KBM-7 (cell line): Measurements from ENCODE around the gene FAM13A.

Experiments
- DNase-seq: peaks from one replicate; pipeline ENCODE4 v3.0.0-alpha.2; 2015
- in situ Hi-C: fragments of 300-500 bp; cut with MboI; formaldehyde crosslinking; loops from 2 replicates; pipeline ENCODE4 v1.14.3; 2020; ENCODE audit warnings: low sequenced_read_pairs, low pct_unique_long_range_greater_than_20kb, mixed read lengths

Gene FAM13A

DNA sequence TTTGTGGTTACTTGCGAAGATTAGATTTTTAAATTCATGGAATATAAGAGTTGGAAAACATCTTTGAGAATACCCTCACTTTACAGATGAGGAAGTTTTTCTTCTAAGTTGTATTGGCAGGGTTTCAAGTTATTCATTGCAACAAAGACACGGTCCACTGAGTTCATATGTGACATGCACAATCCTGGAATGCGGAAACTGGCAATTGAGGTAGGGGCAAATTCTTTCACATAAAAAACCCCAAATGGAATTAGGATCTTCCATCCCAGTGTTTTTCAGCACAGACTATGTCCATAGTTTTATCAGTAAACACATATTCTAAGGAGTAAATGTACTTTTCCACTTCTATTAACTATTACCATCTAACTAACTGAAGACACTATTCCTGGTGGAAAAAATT lies 277.6 kb downstream of the FAM13A start:
- peak; percentile 50 for DNase-seq
- in situ Hi-C loops, result no loop called here

DNA sequence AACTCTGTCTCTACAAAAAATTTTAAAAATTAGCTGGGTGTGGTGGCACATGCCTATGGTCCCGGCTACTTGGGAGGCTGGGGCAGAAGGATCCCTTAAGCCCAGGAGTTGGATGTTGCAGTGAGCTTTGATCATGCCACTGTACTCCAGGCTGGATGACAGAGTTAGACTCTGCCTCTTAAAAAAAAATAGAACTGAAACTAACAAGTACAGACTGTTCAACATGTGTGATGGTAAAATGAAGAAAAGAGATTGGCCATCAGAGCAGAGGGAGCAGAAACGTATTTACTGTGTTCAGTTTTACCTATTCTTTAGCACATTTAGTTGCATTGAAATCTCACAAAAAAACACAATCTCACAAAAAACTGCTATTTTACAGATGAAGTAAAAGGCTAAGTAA lies 281.5 kb downstream of the FAM13A start:
- no peak for DNase-seq
- in situ Hi-C loops, result no loop called here

DNA sequence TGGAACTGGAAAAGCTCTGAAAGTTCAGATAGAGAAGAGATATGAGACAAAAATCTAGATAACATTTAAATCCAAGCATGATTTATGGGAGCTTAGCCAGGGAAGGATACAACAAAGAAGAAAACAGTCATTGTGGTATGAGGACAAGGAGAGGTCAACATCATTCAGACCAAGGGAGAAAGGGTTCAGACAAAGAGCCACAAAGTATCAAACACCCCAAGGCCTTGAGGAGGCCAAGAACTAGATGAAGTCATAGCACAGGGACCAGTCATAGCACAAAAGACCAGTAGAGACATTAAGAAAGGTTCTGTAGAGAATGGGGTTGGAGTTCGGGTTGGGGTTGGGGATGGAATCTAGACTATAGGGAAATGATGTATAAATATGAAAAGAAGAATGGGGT lies 282.0 kb downstream of the FAM13A start:
- DNase-seq, result no peak
- in situ Hi-C loops, result no loop called here

DNA sequence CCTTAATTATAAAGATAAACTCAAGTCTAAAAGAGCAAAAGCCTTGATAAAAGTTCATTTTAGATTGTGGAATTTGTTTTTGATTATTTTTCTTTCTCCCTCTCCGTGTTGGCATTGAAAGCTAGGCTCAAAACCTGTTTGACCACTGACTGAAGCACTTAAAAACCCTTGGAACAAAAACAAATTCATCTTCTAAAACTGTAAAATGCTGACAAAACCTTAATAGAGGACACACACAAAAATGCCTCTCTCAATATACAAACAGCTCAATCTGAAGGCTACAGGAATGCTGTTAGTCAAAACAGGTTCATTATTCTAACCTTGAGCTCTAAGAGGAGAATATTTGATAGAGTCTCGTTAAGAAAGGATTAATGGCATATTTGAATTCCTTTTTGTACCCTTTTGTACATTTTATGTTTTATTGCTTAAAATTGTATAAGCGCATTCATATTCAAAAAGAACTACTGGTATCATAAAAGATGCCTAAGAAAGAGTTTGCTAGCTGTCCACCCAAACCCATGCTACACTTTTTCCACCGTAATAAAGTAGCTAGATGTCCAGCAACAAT lies 285.0 kb downstream of the FAM13A start:
- no peak for DNase-seq
- in situ Hi-C loops, result no loop called here

DNA sequence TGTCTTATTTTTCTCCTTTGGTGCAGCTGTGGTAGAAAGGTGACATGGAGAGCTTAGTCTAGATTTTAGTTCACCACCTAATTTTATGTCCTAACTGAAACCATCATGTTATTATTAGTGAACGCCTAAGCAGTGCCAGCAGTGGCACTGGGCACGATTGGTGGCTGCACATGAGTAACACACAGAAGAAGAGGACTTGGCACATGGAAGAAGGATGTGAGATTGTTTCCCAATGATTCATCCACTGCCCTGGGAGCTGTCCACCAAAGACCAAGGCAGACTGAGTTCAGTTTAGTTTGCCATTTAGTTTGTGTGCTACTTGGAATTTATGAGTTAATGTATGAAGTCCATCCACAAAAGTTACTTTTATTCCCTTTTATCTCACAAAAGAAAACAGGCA lies 291.3 kb downstream of the FAM13A start:
- in situ Hi-C loops, result no loop called here
- DNase-seq, result no peak

DNA sequence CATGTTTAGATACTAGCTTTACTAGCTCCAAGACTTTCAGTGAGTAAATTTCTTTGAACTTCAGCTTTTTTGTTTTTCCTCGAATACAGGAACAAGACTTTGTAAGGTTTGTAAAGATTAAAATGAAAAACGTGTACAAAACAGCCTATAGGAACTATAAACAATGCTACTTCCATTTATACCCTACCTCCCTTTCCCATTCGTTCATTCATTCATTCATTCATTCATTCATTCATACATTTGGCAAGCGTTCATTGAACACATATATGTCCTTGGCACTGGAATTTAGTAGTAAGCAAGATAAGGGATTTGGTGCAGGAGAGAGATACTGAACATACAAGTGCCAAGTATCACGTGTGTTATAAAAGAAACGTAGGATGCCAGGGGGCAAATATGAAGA lies 293.9 kb downstream of the FAM13A start:
- no peak for DNase-seq
- in situ Hi-C loops, result no loop called here

DNA sequence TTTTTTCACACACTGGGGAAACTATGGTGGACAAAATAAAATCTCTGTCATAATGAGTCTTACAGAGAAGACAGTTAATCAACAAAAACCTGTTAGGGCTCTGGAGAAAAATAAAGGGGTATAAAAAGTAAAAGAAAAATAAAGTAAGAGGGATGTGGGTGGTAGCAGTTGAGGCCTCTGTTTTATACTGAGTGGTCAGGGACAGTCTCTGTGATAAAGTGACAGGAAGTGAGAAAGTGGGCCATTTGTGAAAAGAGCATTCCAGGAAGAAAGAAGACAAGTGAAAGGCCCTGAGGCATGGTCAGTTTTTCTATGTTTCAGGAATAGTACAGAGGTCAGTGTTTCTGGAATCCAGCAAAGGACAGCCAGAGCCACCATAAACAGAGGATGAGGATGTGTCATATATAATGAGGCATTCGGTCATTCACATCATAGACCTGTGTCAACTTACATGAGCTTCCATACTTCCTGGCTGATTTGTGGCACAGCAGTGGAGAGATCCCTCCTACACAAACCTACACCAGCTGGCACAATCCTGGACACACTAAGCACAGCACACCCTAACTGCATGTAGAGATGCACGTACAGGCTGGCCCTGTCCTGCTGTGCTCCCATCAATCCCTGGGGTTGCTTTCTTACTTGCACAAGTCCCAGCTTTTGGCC lies 295.0 kb downstream of the FAM13A start:
- DNase-seq, result no peak

DNA sequence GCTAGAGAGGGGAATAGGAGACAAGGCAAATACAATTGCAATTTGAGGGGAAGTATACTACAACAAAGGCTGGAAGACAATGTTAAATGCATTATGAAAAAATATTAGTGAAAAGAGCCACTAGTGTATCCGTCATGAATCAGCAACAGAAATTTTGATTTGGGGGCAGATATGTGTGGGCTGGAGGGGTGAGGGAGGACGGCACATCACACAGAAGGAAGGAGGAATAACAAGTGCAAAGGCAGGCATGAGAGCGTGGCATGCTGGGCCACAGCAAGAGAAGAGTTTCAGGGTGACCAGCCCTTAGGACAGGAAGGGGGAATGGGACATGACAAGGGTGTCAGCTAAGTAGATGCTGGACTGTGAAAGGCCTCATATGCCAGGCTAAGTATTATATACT lies 295.6 kb downstream of the FAM13A start:
- no peak for DNase-seq
- in situ Hi-C loops, result no loop called here

More for the DNA sequence above, 295.0 kb downstream of the FAM13A start:
- in situ Hi-C loops, result no loop called here

DNA sequence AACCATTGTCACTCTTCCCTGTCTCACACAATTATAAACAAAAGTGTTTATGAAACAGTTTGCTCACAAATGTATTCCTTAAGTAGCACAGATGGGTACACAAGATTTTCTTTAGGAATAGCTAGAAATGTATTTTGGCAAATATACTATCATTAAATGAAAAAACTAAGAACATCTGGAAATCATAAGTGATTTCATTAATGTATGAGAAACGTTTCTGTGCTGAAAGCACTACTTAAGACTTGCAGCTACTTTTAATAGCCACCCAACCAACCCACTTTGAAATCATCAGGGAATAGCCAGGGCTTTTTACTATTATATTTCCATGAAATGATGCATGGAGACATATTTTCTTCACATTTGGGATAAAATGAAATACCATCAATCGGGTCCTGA lies 297.1 kb downstream of the FAM13A start:
- in situ Hi-C loops, result no loop called here

DNA sequence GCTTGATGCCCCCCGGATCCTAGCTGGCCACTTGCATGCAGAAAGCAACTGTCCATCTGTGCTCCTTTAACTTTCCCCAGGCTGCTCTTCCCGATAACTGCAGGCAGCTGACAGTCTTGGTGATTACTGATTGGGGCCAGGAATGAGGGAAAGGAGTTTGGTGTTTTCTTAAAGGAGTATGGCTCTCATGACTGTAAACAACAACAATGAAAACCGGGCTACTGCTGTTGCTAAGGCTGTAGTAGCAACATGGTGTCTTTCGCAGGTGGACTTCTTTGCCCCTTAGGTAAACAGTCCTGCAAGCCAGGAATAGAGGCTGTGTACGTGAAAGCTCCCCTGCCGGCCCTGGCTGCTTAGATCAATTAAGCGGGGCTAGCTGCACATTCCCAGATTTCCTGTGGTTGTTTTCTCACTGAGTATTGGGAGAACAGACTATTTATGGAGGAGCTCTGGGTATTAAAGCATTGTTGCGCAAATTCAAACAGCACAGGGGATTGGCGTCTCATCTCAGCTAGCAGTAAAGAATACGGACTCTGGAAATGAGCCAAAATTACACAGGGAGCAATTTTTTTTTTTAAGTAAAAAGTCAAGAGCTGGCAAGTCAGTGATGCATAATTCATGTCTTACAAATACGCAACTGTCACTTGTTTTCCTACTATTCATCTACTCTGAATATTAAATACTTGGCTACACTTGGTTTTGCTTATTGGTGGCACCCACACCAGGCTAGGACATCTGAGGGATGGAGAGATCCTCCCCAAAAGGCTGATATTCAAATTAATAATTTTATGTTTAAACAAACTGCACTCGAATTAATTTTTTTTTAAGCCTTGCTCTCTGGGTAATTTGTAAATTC lies 297.7 kb downstream of the FAM13A start:
- in situ Hi-C loops, result no loop called here
- DNase-seq, result no peak

More for the DNA sequence above, 297.1 kb downstream of the FAM13A start:
- no peak for DNase-seq

DNA sequence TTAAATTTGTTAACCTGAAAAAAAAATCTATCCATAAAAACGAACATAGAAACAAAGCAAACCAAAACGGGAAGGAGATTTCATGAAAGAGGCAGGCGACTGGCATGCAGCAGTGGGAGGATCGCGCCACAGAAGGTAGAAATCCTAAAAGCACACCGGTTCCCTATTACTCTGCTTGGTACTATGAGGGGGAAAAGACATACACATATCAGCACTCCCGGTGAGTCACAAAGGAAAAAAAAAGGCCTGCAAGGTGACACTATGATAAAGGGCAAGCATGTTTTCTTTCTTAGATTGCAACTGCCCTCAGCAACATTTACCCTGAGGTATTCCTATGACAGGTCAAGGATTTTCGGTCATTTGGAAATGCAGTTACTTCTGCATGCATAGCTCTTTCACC lies 298.7 kb downstream of the FAM13A start:
- in situ Hi-C loops, result no loop called here

DNA sequence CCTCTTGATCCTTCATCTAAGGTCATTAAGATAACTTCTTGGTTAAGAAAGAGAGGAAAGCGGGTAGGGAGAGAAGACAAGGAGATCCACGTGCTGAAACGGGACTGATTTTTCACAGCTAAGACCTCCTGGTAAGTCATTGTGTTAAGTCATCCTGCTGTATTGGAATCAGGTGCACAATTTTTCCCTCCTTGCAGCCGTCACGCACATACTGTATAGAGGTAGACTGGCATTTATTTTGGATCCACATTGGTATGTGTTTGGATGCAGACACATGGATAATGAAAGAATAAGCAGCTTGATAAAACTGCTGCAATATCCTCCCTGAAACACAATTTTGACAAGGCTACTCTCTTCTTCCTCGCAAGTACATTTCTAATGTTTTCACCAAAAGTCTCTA lies 299.2 kb downstream of the FAM13A start:
- in situ Hi-C loops, result no loop called here
- no peak for DNase-seq

More for the DNA sequence above, 298.7 kb downstream of the FAM13A start:
- DNase-seq, result no peak

DNA sequence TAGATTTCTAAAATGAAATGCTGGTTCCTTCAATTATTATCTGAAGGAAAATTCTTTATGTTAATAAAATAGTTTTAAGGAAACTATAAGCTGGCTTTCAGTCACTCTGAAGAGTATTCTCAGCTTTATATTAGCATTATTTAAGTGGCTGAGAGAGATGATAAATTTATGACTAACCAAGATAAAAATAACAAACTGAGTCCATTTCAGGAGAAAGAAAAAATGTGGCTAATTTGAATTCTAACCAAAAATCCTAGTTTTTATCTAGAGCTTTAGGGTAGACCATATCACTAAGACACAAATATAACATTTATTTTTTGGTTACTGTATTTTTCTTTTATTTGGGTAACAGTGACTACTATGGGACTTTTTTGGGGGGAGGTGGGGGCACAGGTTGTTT lies 299.9 kb downstream of the FAM13A start:
- no peak for DNase-seq
- in situ Hi-C loops, result no loop called here

DNA sequence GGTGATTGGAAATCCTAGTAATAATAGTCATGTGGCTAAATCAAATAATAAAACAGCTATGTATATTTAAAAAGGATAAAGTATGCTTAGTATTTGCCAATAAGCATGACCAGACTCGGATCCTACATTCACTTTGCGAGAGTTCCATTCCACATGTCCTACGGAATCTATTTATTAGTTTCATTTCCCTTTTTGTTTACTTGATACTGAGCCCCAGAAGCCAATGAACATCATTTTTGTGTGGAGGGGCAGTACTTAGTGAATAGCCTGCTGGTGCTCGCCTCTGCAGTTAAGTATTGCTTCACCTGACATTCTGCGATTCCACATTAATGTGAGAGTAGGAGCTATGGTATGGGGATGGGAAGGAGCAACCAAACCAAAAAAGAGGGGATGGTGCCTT lies 300.8 kb downstream of the FAM13A start:
- in situ Hi-C loops, result no loop called here
- DNase-seq, result no peak

DNA sequence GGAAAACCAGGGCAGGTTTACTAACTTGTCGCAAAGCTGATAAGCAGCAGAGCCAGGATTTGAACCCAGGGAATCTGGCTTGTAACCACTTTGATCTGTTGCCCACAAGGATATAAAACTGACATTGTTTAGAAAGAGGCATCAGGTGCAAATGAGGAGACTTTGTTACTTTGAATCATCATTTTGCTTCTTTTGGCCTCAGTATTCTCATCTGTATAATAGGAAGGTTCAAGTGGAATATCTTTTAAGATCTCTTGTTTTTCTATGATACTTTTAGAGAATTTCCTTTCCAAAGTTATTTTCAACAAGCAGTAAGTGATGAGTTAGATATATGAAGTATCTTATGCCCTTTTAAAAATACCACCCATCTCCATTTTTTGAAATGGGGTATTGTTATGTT lies 301.5 kb downstream of the FAM13A start:
- in situ Hi-C loops, result no loop called here

DNA sequence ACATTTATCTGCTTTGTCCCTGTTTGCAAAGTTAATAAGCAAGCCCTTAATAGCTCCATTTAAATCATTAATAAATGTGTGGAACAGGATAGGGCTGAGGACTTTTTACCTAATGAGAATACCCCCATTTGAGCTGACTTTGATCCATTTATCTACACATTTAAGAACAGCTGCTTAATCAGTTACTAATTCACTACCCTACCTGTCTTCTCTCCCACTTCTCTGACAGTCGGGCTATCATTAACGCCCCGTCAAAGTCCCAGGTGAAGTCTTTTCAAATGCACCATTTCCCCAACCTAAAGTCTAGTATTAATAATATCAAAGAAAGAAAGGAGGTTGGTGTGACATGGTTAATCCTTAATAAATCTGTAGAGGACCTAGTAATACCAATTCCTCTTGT lies 302.2 kb downstream of the FAM13A start:
- in situ Hi-C loops, result no loop called here
- DNase-seq, result no peak

More for the DNA sequence above, 301.5 kb downstream of the FAM13A start:
- DNase-seq, result no peak

DNA sequence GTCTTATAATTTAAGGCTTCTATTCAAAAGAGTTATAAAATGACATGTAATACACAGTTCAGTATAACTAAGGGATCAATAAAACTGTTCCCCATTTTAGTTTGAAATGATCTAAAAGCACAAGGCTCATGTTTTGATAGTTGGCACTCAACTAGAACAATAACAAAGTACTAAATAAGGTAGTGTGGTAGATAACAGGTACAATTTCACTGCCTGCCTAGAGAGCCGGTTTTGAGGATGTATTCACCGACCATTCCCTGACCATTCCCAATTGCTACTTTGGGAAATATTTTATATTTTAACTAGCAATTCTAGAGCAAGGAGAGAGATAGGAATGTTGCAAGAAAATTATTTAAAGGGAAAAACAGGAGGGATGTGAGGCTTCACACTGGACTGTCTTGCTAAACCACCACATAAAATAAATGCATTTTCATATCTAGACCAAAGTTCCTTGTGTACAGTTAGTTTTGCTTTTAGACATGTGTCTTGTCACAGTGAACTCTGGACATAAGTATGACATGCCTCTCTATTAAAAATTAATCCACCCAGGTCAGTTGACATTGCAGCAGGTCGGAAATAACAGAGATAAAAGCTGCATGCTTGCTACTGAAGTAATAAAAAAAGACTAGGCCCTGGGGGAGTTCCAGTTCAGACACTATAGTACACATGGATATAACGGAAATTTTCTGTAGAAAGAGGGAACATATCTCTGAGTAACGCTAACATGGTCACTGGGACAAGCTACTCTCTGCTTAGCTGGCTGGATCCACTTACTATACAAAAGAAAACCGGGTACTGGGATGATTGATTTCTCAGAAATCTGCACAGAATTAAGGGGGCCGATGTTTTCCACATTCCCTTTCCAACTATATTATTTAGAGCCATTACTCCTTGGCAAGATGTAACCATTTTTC lies 303.1 kb downstream of the FAM13A start:
- DNase-seq, result no peak
- in situ Hi-C loops, result no loop called here

DNA sequence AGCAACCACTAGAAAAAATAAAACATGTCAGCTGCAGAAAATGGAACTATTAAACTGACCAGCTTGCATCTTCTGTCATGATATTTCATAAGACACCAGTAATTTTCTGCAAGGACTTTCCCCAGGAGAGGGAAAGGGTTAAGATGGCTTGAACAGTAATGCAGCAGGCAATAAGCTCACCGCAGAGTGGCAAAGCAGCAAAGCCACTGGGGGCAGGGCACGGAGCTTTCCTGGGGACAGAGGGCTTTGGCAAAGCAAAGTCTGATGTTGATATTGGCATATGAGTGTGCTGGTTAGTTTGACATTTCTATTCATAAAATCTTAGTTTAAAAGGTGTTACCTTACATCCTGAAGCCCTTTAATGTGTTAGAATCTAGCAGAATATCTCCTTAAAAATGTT lies 304.2 kb downstream of the FAM13A start:
- DNase-seq, result no peak
- in situ Hi-C loops, result no loop called here

DNA sequence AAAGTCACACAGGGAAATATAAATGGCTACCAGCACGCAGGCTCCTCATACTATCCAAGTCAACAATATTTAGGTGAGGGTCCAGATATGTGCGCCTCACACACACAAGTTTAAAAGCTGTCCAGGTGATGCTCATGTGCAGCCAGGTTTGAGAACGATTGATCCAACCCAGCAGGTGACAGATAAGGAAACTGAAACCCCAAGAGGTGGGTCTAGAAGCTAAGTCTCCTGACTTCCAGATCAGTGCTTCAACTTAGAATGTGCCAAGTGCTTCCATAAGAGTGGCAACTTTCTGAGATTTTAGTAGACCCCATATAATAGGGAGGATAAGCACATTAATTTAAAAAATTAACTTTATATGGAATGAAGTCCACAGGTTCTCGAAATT lies 304.9 kb downstream of the FAM13A start:
- no peak for DNase-seq

More for the DNA sequence above, 304.9 kb downstream of the FAM13A start:
- in situ Hi-C loops, result no loop called here
